ENCODE measurements around the gene ENKUR.

- TF ChIP-seq CTCF (conservative IDR thresholded peaks at IDR 0.05) (no peak), ZFX (IDR thresholded peaks at IDR 0.05) (no peak)
Observed at GRCh38 chr10:25059990-25060389, 44.0 kb upstream of the ENKUR start.

Measured in C4-2B (cell line).